ENCODE results near the gene GATAD2A.

GATAD2A gene

DNA sequence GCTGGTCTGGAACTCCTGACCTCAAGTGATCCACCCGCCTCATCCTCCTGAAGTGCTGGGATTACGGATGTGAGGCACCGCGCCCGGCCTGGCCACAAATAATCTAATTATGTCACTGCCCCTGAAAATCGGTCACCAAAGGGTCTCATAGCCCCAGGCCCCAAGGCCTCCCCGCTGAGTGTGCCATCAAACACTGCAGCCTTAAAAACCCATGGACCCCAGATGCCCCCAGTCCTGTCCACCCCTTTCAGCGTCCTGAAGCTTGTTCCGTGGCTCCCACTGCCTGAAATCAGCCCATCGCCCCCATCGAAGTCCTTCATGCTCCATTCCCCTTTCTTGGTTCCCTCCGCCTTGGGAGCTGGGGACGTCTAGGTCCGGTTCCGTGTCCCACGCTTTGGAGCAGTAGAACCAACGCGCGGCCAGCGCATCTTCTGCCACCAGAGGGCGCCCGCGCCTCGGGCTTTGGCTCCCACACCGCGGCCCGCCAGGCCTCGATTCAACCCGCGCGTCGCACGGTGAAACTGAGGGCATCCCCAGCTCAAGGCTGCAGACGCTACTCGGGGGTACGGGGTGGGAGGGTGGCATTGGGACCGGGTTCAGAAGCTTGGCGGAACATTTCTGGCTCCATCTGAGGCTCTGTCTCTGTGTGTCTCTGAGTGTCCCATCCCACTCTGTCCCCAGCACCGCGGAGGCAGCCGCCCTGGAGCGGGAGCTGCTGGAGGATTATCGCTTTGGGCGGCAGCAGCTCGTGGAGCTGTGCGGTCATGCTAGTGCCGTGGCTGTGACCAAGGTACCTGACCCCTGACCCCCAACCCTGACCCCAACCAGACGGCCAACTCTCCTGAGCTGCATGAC is 126.7 kb downstream of the GATAD2A start:
- peak; percentile 92 for DNase-seq (ENCODE audit: low spot score)

DNA sequence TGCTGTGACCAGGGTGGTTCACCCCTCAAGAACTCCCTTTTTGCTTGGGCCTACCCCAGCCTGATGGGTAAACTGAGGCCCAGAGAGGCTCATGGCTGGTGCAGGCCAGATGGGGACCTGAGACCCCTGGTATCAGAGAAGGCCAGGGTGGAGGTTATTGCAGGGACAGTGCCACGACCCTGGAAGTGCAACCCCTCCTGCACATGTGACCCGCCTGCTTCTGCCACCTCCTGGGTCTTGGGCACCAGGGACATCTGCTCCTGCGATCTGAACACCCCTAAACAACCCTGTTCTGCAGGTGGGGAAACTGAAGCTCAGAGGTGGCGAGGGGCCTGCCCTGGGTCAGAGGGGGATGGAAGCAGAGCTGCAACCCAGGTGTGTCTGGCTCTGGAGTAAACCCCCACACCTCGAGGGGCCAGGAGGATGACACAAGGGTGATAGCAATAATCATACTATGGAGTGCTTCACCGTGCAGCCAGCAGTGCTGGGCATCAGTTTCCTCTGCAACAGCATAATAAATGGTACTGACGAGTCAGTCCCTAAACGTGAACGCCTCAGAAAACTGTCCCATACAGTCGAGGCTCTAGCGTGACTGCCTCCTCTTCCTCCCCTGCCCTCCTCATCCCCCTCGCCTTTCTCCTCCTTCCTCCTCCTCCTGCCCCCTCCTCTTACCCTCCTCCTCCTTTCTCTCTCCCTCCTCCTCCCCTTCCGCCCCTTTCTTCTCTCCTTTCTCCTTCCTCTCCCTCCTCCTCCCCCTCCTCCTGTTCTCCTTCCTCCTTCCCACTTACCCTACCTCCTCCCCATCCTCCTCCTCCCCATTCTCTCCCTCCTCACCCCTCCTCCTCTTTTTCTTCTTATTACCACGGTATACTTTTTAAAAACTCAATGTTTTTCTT is 127.6 kb downstream of the GATAD2A start:
- DNase-seq (ENCODE audit: low spot score), result no peak

DNA sequence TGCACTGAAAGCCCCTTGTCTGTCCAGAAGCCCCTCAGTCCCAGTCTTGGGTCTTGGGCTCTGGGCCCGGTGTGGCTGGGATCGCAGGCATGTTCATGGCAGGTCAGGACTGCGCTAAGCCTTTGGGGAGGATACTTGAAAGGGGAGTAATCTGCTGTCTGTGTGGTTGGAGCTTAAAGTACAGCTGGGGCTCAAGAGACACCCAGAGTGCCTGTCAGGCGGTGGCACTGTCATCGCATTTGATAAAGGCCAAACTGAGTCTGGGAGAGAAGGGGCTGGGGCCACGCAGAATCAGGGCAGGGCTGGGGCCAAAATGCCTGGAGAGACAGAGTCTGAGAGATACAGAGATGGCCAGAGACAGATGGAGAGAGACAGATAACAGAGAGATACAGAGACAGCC is 128.4 kb downstream of the GATAD2A start:
- DNase-seq (ENCODE audit: low spot score), result no peak

DNA sequence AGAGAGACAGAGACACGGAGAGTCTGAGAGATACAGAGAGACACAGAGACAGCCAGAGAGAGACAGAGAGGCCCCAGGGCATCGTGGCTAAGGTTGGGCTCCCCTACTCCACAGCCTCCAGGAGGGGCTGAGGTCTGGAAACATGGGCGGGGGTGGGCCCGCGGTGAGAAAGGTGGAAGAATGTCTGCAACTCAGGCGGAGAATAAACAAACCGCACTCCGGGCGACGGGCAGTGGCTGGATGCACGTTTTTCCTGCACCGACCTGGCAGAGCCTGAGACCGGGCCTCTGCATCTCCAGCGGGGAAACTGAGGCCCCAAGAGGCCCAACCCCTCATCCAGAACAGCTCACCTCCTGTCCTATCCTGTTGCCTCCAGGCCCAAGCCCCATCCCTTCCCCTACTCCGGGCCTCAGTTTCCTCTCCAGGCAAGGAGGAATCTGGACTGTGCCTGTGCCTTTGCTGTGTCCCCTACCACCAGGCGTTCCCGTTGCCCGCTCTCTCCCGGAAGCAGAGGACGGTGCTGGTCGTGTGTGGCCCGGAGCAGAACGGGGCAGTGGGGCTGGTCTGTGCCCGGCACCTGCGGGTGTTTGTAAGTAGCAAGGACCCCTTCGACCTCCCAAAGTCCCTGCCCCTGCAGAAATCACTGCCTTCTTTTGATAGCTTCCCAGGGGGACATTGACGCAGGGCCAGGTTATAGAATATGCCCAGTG is 129.2 kb downstream of the GATAD2A start:
- no peak for DNase-seq (ENCODE audit: low spot score)

DNA sequence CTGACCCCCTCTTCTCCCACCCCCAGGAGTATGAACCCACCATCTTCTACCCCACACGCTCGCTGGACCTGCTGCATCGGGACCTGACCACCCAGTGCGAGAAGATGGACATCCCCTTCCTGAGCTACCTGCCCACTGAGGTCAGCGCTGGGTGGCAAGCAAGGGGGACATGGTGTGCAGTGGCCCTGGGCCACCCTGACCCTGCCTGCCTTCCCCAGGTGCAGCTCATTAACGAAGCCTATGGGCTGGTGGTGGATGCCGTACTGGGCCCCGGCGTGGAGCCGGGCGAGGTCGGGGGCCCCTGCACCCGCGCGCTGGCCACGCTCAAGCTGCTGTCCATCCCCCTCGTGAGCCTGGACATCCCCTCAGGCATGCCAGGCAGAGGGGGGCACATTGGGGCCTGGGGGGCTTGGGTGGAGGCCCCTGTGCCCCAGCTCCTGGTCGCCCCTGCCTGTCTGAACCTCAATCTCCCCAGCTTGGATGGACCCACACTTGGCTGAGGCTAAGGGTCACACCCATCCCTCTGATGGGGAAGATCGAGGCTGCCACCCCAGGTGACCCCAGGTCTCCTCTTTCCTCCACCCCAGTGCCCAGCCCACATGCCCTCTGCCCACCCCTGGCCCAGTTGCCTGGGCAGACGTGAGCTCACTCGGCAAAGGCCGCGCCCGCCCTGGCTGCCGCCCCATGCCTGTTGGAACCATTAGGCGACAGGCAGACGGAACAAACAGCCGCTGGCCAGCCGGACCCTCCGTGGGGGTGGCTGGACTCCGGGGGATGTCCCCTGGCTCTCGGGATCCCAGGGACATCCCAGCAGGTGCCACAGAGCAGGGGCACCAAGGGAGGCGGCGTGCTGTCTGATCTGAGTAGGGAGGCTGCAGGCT is 130.1 kb downstream of the GATAD2A start:
- no peak for DNase-seq (ENCODE audit: low spot score)

DNA sequence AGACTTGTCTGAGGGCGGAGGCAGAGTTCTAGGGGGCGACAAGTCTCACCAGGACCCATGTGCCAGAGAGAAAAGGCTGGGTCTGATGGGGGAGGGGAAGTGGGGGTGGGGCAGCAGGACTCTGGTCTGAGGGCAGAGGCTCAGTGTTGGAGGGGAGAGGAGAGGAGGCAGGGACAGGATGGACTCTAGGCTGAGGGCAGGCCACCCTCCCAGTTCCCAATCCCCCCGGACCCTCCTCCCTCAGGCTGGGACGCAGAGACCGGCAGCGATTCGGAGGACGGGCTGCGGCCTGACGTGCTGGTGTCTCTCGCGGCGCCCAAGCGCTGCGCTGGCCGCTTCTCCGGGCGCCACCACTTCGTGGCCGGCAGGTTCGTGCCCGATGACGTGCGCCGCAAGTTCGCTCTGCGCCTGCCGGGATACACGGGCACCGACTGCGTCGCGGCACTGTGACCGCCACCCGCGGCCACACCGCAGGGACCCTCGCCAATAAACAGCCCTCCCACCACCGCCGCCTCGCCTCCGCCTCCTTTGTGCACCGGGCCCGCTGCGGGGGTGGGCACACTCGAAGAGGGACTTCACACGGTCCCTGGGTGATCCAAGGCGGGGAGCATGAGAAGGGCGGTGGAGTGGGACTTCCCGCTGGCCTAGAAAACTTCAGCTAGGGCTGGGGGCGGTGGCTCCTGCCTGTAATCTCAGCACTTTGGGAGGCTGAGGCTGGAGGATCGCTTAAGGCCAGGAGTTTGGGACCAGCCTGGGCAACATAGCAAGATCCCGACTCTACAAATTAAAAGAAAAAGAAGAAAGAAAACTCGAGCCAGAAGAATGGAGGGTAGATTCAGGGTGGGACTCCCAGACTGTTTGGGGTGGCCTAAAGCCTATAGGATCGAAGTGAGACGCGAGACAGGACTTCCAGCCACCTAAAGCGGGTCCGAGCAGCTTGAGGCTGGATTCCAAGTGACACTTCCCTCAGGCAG is 131.9 kb downstream of the GATAD2A start:
- DNase-seq (ENCODE audit: low spot score), result peak; percentile 69

GRCh38 chr19:19538061-19538784 is 132.7 kb downstream of the GATAD2A start, which contains the start of gene CILP2:
TSS of gene CILP2 (plus strand) at chr19:19538265. CDS start at chr19:19538350, 85 bp downstream.
- peak; percentile 83 for DNase-seq (ENCODE audit: low spot score)

- DNase-seq (ENCODE audit: low spot score), result no peak
These were observed 133.3 kb downstream of the GATAD2A start for GRCh38 chr19:19538785-19539166.

GRCh38 chr19:19539698-19540063 is 134.2 kb downstream of the GATAD2A start:
- DNase-seq (ENCODE audit: low spot score), result no peak

DNA sequence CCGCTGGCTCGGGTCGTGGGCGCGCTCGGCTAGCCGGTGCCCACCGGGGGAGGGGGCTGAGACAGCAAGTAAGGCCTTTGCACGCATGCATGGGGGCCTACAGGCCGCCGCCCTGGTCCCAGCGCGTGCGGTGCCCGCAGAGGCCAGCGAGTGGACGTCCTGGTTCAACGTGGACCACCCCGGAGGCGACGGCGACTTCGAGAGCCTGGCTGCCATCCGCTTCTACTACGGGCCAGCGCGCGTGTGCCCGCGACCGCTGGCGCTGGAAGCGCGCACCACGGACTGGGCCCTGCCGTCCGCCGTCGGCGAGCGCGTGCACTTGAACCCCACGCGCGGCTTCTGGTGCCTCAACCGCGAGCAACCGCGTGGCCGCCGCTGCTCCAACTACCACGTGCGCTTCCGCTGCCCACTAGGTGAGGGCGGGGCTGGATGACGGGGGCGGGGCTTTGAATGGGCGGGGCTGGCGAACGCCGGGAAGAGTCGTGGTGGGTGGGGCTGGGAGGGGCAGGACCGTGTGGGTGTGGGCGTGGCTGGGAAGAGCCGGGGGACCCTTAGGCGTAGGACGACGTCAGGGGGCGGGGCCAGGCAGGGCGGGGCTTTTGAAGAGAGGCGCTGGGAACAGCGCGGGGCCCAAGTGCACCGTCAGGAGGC is 134.7 kb downstream of the GATAD2A start:
- peak; percentile 86 for DNase-seq (ENCODE audit: low spot score)

DNA sequence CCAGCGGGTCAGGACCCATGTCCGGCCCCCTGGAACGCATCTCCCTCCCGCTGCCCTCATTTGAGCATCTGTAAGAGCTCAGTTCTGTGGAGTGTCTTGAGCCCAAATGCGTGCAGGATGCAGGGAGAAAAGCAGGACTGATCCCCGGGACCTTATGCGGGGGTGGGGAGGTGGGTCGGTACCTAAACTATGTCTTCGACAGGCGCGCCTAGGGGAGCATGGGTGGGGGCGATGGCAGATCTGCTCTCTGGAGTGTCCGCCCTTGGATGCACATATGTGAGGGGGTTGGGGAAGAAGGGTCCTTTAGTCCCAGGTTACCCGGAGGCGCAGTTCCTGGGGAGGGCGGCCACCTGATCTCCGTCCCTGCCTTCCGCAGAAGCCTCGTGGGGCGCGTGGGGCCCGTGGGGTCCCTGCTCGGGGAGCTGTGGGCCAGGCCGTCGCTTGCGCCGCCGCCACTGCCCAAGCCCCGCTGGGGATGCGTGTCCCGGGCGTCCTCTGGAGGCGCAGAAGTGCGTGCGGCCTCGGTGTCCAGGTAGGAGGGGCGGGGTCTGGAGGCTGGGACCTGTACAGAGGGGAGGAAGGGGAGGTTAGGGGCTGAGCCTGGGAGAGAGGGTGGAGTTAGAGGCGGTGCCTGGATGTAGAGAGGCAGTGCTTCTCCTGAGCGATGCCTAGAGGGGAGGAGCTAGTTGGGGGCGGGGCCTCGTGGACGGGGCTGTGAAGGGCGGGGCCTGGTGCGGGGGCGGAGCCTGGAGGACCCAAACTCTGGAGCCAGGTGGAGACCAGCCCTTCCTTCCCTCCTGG is 135.4 kb downstream of the GATAD2A start:
- peak; percentile 81 for DNase-seq (ENCODE audit: low spot score)

DNA sequence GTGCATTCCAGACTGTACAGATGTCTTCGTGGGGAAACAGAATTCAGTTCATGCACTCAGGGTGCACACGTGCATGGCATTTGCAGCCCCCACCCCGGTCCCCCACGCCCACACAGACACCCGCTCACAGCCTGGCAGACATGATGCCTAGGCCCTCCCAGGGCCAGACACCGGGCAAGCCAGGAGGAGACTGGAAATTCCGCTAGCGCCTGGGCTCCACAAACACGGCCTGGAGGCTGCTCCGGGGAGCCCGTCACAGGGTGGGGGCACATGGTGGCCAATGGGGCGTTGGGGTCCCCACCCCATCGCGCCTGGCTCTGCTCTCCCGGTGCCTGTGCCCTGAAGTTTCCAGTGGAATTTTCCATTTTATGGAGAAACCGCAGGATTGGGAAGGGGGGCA is 136.1 kb downstream of the GATAD2A start:
- no peak for DNase-seq (ENCODE audit: low spot score)

GRCh38 chr19:19542507-19542906 is 137.0 kb downstream of the GATAD2A start:
- DNase-seq (ENCODE audit: low spot score), result no peak

DNA sequence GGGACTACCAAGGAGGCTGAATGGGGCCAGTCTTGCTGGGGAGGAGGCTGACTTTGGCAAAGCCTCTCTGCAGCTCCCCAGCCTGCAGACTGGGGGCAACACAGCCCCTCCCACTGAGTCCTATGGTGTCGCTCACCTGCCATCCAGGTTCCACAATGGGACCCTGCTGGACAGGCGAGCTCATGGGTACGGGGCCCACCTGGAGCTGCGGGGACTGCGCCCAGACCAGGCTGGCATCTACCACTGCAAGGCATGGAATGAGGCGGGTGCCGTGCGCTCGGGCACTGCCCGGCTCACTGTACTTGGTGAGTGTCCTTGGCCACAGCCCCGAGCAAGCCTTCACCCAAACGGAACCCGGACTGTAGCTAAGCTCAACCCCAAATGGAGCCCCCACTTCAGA is 137.6 kb downstream of the GATAD2A start:
- no peak for DNase-seq (ENCODE audit: low spot score)

DNA sequence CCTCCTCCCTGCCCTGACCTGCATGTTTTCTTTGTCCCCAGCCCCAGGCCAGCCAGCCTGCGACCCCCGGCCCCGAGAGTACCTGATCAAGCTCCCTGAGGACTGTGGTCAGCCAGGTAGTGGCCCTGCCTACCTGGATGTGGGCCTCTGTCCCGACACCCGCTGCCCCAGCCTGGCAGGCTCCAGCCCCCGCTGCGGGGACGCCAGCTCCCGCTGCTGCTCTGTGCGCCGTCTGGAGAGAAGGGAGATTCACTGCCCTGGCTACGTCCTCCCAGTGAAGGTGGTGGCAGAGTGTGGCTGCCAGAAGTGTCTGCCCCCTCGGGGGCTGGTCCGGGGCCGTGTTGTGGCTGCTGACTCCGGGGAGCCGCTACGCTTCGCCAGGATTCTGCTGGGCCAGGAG is 138.2 kb downstream of the GATAD2A start:
- DNase-seq (ENCODE audit: low spot score), result no peak

DNA sequence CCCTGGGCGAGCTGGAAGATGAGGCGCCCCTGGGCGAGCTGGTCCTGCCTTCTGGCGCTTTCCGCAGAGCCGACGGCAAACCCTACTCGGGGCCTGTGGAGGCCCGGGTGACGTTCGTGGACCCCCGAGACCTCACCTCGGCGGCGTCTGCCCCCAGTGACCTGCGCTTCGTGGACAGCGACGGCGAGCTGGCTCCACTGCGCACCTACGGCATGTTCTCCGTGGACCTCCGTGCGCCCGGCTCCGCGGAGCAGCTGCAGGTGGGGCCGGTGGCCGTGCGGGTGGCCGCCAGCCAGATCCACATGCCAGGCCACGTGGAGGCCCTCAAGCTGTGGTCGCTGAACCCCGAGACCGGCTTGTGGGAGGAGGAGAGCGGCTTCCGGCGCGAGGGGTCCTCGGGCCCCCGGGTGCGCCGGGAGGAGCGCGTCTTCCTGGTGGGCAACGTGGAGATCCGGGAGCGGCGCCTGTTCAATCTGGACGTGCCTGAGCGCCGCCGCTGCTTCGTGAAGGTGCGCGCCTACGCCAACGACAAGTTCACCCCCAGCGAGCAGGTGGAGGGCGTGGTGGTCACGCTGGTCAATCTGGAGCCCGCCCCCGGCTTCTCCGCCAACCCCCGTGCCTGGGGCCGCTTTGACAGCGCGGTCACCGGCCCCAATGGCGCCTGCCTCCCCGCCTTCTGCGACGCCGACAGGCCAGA is 138.9 kb downstream of the GATAD2A start:
- DNase-seq (ENCODE audit: low spot score), result no peak

DNA sequence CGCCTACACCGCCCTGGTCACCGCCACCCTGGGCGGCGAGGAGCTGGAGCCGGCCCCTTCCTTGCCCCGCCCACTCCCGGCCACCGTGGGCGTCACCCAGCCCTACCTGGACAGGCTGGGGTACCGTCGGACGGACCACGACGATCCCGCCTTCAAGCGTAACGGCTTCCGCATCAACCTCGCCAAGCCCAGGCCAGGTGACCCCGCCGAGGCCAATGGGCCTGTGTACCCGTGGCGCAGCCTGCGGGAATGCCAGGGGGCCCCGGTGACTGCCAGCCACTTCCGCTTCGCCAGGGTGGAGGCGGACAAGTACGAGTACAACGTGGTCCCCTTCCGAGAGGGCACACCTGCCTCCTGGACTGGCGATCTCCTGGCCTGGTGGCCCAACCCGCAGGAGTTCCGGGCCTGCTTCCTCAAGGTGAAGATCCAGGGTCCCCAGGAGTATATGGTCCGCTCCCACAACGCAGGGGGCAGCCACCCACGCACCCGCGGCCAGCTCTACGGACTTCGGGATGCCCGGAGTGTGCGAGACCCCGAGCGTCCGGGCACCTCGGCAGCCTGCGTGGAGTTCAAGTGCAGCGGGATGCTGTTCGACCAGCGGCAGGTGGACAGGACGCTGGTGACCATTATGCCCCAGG is 139.6 kb downstream of the GATAD2A start:
- no peak for DNase-seq (ENCODE audit: low spot score)

All from AG20443 (cell line).